HG02840 (cell line): Measurements from ENCODE around the gene NLRP9.

Source experiments
- ATAC-seq: cut with Tn5 transposase; IDR thresholded peaks from one replicate; pipeline ENCODE4 v1.9.1; 2021; ENCODE audit warnings: mild to moderate bottlenecking, moderate library complexity, moderate number of reproducible peaks; ENCODE audit not compliant: unreplicated experiment, low FRiP score

The NLRP9 gene

DNA sequence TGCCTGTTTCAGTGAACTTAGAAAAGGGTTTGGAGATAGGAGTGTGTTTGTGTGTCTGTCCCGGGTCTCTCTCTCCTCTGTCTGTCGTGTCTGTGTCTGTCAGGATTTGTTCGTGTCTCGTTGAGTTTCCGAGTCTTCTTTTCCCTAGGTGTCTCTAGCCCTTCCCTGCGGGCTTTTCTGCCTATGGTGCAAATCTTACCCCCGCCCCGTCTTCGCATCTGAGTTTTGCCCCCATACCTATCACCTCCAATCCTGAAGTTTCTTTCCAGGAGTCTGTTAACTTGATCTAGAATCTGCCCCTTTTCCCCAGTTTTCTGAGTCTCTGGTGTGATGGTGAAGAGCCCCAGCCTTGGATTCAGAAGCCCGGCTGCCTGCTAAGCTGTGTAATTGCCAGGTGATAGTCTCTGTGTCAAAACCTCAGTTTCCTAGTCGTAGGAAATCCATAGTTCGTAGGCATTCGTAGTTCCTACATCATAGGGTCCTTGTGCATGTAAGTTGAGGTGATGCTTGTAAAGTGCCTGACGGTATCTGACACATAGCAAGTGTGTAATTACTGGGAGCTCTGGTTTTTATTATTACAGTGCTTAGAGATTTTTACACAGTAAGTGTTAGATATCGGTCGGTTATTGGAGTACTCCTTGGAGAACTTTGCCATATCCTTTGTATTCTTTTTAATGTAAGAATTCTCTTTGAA is 62.4 kb downstream of the NLRP9 start:
- no peak for ATAC-seq

DNA sequence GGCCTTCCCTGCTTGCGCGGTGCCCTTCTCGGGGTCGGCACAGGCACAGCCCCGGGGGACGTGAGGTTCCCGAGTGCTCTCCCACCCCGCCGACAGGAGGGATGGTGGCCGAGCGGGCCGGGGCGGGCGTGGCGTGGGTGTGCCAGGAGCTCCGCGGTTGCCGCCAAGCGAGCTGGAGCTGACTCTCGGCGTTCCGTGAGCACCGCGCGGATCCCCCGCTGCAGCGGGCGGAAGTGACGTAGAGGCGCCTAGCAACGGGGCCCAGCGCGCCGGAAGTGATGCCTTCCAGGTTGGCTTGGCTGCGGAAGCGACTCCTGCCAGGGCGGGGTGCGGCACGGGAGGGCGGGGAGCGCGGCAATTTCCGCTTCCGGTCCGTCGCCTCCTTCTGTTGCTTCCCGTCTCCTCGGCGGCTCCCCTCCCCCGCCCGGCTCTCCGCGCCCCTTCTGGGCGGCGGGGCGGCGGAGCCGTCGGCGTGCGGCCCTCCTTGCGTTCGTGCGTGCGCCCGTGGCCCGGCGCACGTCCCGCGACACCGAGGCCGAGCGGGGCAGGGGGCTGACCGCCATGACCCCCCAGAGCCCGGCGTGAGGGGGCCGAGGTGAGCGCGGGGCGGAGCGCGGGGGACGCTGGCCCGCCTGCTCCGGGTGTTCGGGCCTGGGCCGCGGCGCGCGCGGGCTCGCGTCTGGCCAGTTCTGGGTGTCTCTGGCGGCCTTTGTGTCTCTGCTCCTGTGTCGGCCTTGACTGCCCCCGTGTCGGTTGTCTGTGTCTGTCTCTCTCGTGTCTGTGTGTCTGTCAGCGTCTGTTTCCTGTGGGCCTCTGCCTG is 63.2 kb downstream of the NLRP9 start, which contains the start of gene EPN1:
Gene EPN1 (plus strand): TSS at position 386 of the 820 bp plus-strand sequence. CDS start 3,402 bp downstream, outside the sequence.
- ATAC-seq = peak; percentile 61

DNA sequence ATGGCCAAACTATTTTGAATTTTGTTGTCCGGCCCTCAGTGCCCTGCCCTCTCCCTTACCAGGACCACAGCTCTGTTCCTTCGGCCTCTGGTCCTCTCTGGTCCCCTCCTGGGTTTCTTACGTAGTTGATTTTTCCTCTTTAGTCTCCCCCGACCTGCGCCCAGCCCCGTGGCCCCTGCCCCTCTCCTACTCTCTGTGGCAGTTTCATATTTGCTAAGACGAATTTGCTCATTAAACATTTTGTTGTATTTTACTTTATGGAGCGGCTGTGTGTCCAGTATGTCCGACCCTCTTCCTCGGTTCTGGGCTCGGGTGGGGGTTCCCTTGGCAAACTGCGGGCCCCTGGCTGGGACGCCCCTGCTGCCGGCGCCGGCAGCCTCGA is 63.8 kb downstream of the NLRP9 start:
- no peak for ATAC-seq

DNA sequence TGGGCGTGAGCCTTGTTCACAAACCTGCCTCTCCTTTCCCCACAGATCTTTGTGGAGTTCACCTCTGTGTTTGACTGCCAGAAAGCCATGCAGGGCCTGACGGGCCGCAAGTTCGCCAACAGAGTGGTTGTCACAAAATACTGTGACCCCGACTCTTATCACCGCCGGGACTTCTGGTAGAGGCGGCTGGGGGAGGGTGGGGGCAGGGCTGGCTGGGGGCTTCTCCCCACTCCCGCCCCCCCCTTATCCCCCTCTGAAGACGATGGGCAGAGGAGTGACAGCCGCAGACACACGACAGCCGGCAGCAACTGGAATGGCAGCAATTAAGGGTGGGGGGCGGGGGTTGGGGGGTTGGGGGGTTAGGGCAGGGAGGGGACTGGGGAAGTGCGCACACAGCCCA is 64.3 kb downstream of the NLRP9 start:
- ATAC-seq = no peak

DNA sequence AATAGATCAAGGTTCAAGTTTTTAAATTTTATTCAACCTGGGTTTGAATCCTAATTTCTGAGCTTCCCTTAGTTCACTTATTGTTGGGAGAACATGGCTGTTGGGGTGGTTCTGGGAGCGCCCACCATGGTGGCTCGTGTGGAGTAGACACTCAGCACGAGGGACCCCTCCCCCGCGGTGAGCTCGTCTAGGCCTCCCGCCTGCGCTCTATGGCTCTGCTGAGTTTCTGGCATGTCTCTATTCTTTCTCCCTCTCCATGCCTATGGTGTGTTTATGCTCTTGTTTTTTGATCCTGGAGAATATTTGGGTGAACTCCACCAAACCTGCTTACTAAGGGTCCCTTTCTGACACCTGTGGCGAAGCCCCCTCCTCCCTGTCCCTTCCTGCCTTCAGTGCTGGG is 64.7 kb downstream of the NLRP9 start:
- no peak for ATAC-seq

DNA sequence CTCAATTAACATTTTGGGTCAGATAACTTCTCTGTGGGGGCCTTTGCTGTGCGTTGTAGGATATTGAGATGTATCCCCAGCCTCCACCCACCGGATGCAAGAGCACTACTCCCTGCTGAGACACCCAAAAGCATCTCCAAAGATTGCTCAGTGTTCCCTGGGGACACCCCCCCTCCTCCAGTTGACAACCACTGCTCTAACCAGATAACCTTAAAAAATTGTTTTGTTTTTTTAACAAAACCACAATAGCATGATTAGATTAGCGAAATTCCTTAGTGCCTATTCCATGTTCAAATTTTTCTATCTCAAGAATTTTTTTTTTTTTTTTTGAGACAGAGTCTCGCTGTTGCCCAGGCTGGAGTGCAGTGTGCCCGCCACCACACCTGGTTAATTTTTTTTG is 65.8 kb downstream of the NLRP9 start:
- no peak for ATAC-seq

DNA sequence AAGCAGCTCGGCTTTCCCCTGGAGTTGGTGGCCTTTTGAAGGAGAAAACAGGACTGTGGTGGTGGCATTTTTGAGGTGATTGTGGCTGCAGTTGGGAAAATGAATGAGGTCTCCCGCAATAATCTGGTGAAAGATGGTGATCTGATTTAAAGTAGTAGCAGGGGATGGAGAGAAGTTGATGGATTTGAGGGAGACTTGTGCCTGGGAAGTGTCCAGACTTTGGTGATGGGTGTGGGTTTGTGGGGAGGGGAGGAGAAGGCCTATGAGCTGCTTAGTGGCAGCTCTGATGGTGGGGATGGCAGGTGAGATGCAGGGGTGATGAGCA is 67.2 kb downstream of the NLRP9 start:
- ATAC-seq = no peak

DNA sequence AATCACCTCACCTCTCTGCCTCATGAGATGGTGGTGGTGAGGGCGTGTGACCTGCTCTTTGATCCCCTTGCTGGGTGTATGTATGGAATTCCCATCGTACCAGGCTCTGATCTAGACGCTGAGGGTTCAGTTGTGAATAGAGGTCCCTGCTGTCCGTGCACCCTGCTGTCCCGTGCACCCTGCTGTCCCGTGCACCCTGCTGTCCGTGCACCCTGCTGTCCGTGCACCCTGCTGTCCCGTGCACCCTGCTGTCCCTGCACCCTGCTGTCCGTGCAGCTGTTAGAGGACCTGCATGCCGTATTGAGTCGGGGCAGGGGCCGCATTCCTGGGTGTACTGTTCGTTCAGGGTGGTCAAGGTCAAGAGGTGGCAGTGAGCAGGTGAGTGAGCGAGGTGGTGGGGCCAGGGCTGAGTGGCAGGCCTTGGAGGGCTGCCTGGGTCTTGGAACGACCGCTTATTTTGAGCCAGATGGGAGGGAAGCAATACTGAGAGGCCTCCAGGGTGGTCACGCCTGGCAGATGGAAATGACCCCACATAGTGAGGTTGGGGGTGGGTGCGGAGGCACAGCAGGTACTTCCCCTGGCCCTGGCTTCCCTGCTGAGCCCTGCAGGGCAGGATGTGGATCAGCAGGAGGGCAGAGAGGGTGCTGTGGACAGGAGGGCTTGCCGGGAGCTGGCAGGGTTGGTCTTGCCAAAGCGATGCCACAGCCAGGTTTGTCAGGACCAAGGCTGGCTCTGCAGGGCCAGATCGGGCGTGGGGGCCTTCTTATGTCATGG is 67.7 kb downstream of the NLRP9 start:
- ATAC-seq = no peak

DNA sequence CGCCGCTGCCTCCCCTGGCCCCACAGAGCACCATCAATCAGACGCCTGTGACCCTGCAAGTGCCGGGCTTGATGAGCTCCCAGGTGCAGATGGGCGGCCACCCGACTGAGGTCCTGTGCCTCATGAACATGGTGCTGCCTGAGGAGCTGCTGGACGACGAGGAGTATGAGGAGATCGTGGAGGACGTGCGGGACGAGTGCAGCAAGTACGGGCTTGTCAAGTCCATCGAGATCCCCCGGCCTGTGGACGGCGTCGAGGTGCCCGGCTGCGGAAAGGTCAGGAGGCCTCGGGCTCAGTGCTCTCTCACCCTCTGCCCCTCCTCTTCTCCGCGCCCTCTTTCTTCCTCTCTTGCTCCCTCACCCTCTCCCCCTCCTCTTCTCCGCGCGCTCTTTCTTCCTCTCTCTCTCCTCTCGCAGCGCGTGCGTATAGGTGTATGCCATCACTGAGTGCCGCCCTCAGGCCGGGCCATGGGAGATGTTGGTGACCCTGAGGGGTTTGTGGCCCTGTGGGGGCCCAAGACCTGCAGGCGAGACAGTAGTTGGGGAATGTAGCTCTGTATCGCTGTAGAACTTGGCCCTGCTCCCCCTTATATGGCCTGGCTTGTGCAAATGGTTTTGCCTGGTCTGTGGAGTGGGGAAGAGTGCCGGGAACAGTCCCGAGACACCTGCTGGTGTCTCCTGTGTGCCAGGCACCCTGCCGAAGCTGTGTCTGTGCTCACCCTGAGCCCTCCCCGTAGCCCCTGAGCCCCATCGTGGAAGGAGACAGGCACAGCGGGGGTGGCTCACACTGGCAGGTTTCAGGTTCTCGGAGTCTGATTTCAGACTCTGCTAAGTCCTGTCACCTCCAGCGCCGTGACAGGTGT is 68.6 kb downstream of the NLRP9 start:
- no peak for ATAC-seq

DNA sequence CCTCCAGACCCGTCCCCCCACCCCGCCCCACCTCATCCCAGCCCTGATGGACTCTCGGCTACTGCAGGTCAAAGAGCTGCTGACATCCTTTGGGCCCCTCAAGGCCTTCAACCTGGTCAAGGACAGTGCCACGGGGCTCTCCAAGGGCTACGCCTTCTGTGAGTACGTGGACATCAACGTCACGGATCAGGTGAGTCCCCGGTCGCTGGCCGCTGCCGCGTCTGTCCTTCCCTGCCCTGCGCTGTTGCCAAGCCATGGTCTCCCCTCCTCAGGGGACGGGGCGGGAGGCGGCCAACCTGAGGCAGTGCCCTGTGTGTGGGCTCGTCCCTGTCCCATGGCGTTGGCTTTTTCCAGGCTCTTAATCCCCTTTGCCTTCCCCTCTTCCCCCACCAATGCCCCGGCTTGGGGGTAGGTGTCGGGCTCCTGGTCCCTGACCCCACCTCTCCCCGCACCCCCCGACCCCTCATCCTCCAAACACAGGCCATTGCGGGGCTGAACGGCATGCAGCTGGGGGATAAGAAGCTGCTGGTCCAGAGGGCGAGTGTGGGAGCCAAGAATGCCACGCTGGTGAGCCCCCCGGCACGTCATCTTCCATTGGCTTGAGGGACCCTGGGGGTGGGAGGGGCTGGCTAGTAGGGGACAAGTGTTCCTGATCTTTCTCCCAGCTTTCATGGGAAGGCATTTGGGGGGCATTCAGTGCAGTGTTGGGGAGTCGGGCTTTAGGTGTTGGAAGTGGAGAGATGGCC is 69.4 kb downstream of the NLRP9 start:
- no peak for ATAC-seq

DNA sequence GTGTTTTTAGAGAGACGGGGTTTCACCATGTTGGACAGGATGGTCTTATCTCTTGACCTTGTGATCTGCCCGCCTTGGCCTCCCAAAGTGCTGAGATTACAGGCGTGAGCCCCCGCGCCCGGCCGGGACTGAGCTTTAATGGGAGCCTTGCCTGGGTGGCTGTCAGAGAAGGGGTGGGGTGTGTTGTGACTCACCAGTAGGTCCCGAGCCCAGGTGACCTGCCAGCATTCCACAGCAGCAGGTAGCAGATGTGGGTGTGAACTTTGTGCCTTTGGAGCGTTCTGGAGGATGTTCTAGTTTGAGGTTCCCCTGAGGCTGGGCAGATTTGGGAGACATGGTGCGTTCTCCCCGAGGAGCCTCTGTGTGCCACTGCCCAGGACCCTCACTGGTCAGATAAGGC is 70.2 kb downstream of the NLRP9 start:
- ATAC-seq = no peak

DNA sequence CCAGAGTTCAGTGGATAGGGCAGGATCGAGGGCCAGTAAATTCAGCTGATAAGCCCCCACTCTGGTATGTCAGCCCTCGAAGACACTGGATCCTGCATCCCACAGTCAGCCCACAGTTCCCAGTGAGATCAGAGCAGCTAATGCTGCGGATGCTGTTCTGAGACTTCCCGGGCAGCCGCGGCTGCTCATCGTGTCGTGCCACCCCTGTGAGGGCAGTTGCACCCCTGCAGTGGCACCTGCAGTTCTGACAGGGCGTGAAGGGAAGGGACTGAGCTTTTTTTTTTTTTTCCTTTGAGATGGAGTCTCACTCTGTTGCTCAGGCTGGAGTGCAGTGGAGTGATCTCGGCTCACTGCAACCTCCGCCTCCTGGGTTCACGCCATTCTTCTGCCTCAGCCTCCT is 70.7 kb downstream of the NLRP9 start:
- no peak for ATAC-seq

DNA sequence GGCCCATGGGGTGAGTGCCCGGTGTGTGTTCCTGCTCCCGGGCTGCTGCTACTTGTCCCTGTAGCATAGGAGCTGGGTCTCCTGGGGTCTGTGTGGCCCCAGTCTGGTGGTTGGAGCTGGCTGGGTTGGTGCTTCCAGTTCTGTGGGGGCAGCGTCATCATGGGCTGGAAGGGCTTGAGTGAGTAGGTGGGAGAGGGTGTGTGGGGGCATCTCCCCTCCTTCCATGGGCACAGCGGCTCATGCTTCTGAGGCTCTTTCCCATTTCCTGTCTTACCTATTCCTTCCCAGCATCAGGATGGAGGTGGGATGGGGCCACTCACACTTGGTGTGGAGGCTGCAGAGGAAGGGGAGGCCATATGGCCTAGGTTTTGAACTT is 71.2 kb downstream of the NLRP9 start:
- no peak for ATAC-seq

DNA sequence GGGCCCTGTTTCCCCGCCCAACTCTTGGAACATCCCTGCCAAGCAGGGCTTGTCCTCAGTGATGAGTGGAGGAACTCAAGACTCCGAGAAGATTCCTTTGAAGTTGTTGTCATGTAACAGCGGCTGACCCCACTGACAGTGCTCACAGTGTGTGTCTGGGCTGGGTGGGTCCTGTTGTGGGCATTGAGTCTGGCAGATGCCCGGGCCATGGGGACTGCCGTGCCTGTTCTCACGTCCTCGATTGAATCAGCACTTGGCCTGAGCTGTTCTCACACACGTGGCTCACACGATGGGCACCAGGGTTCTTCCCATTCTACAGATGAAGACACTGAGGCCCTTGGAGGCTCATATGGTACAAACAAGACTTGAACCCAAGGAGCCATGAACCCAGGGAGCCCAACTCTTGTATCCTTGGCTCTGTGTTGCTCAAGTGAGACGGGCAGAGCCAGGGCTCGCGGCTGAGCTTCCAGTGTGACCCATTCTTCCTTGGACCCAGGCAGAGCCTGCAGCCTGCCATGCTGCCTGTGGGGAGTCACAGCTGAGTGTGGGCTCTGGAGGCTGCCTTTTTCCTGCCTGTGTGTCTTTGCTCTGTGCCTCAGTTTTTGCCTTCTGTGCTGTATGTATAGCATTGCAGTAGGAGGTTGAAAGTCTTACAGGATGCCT is 71.7 kb downstream of the NLRP9 start:
- no peak for ATAC-seq

DNA sequence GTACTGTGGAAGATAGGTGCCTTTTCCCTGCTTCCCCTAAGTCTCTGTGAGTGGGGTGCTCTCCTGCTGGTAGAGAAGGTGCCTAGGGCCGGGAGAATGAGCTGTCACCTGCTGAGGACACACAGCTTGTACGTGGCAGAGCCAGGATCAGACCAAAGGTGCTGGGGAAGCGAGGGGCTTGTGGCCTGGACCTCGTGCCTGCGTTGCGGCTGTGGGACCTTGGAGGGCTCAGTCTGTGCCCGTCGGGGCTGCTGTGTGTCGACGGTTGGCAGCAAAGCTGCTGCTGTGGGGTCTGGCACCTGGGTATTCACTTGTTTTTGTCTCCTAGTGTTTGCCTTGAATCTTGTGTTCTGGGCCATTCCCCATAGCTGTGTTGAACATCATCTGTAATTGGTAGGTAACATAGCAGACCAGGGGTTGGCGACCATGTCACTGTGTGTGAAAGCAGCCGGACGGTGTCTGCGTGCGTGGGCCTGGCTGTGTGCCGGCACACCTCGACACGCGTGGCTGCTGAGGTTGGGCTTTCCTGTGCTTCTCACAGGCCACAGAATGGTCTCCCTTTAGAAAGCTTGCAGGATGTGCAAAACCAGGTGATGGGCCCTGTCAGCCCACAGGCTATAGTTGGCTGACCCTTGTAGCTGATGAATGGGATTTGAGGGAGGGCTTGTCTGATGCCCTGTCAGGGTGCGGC is 74.2 kb downstream of the NLRP9 start:
- ATAC-seq = no peak

DNA sequence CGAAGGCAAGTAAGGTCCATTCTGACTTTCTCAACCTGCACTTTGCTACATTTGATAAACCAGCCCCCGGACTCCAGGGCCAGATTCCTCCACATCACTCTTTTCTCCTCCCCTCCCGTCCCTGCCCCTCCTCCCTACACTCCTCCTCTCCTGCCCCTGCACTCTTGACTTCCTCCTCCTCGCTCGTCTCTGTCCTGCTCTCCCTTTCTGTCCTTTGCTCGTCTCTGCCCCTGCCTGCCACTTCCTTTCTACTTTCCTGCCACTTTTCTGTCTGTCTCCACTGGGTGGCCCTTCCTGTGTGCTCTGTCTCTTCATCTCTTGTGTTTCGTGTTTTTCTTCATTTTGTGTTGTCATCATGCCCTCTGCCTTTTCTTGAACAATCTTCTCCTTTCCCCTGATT is 76.4 kb downstream of the NLRP9 start:
- no peak for ATAC-seq

DNA sequence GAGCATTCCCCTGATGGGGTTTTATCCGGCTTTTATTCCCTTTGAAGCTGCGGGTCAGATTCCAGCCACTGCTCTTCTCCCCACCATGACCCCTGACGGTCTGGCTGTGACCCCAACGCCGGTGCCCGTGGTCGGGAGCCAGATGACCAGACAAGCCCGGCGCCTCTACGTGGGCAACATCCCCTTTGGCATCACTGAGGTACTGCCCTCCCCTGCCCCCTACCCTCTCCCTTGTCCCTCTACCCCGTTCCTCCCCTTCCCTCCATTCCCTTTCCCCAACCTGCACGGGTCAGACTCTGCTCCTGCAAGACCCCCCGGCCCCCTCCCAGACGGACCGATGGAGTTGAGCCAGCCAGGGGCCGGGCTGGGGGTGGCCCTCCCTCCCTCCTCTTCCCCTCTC is 77.2 kb downstream of the NLRP9 start:
- ATAC-seq = no peak

DNA sequence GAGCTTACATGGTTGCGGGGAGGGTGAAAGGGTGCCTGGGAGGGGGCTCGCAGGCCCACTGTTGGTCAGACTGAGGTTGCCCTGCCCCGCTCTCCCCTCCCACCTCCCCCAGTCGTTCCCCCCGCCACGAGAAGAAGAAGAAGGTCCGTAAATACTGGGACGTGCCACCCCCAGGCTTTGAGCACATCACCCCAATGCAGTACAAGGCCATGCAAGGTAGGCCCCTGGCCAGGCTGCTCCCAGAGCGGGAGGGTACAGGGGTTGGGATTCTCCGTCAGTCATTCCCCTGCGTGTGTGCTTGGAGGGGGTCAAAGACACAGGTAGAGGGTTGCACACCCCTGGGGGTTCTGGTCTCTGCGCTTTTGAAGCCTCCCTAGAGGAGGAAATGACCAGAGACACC is 77.8 kb downstream of the NLRP9 start:
- ATAC-seq = no peak

DNA sequence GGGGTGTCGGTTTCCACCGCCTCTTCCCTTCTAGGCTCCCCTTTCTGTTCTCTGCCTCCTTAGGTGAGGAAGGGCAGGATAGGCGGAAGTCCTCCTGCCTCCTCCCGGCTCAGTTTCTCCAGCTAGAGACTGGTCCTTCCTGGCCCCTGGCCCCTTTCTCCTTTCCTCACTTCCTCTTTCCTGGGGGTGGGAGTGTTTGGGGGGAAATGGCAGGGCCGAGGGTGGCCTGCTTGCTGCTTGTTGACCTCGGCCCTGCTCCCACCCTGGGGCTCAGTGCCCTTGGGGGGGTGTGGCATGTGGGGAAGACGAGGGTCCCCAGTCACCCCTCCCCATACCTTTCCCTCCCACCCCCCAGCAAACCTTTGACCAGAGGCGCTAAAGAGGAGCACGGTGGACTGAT is 78.4 kb downstream of the NLRP9 start:
- no peak for ATAC-seq
